Mucosa of rectum (tissue), 2 donors: ENCODE data around the gene PTPN21.
"Not testable (repeated sequence)": the region's sequence is repeated elsewhere in the genome, so short reads cannot be mapped to it uniquely, and the experiment has no call there.

Experiments used
- H3K27ac ChIP-seq, 2 donors: one replicate each; pipeline ENCODE4 v1.7.0; 2013; ENCODE audit warnings: inconsistent platforms in 2 of 2, low read depth in 2 of 2, low read length in 2 of 2
- H3K27me3 ChIP-seq, 2 donors: one replicate each; pipeline ENCODE4 v1.7.0; 2013; ENCODE audit warnings: low read length in 2 of 2; ENCODE audit not compliant: control insufficient read depth in 2 of 2, insufficient read depth in 2 of 2
- H3K36me3 ChIP-seq, 2 donors: one replicate each; pipeline ENCODE4 v1.7.0; 2013; ENCODE audit warnings: low read length in 2 of 2; ENCODE audit not compliant: control insufficient read depth in 2 of 2, insufficient read depth in 2 of 2
- H3K4me1 ChIP-seq, 2 donors: one replicate each; pipeline ENCODE4 v1.7.0; 2013; ENCODE audit warnings: low read length in 2 of 2, mild to moderate bottlenecking in 1 of 2; ENCODE audit not compliant: control insufficient read depth in 2 of 2, insufficient read depth in 2 of 2
- H3K4me3 ChIP-seq, 2 donors: one replicate each; pipeline ENCODE4 v1.7.0; 2013; ENCODE audit warnings: low read length in 2 of 2
- H3K9ac ChIP-seq, 2 donors: one replicate each; pipeline ENCODE4 v1.7.0; 2013; ENCODE audit warnings: low read length in 2 of 2, low read depth in 1 of 2, mild to moderate bottlenecking in 1 of 2
- H3K9me3 ChIP-seq, 2 donors: one replicate each; pipeline ENCODE4 v1.7.0; 2013; ENCODE audit warnings: low read length in 2 of 2; ENCODE audit not compliant: control insufficient read depth in 2 of 2
- donor health status: healthy.
- donor health status: Normal muscosa, but diverticular disease.

PTPN21 gene

GRCh38 chr14:88541324-88541723, 13.5 kb downstream of the PTPN21 start:
- Histone ChIP-seq H3K27me3 (no peaks in the 10 kb centered on the region), H3K4me3 (no peak overlapping the region), H3K36me3 (peaks cover 3 to 5% of the 10 kb centered on the region in 2 donors), H3K9me3 (no peaks in the 10 kb centered on the region), H3K27ac (peak overlapping the region in 1 of 2 donors; percentile 11), H3K4me1 (peaks cover 14 to 31% of the 10 kb centered on the region in 2 donors), H3K9ac (no peak overlapping the region)

GRCh38 chr14:88535813-88536212, 19.0 kb downstream of the PTPN21 start:
- Histone ChIP-seq H3K9me3 (no peaks in the 10 kb centered on the region), H3K27ac (peak overlapping the region; percentile 81 to 87), H3K4me1 (peaks cover 25 to 33% of the 10 kb centered on the region in 2 donors), H3K9ac (no peak overlapping the region), H3K4me3 (no peak overlapping the region), H3K27me3 (no peaks in the 10 kb centered on the region), H3K36me3 (no peaks in the 10 kb centered on the region)

GRCh38 chr14:88535149-88535548, 19.7 kb downstream of the PTPN21 start:
- Histone ChIP-seq H3K4me1 (peaks cover 25 to 33% of the 10 kb centered on the region in 2 donors), H3K9me3 (no peaks in the 10 kb centered on the region), H3K9ac (no peak overlapping the region), H3K27me3 (no peaks in the 10 kb centered on the region), H3K27ac (peak overlapping the region; percentile 81 to 87), H3K4me3 (no peak overlapping the region), H3K36me3 (peaks cover 0 to 1% of the 10 kb centered on the region in 2 donors)

GRCh38 chr14:88533064-88533602, 21.7 kb downstream of the PTPN21 start:
- Histone ChIP-seq H3K9ac (no peak overlapping the region), H3K36me3 (peaks cover 0 to 2% of the 10 kb centered on the region in 2 donors), H3K9me3 (no peaks in the 10 kb centered on the region), H3K4me3 (no peak overlapping the region), H3K27ac (no peak overlapping the region), H3K4me1 (peaks cover 20 to 26% of the 10 kb centered on the region in 2 donors), H3K27me3 (no peaks in the 10 kb centered on the region)

- H3K36me3 ChIP-seq, H3K9me3 ChIP-seq, H3K27me3 ChIP-seq, H3K27ac ChIP-seq, H3K4me3 ChIP-seq, H3K9ac ChIP-seq, H3K4me1 ChIP-seq: not testable (repeated sequence)
Observed at GRCh38 chr14:88529889-88530288, 24.9 kb downstream of the PTPN21 start.

GRCh38 chr14:88522393-88522792, 32.4 kb downstream of the PTPN21 start:
- no peak overlapping the region for H3K4me3 ChIP-seq
- no peak overlapping the region for H3K9ac ChIP-seq
- H3K4me1 ChIP-seq, result peaks cover 5 to 13% of the 10 kb centered on the region in 2 donors
- H3K27me3 ChIP-seq, result no peaks in the 10 kb centered on the region
- H3K9me3 ChIP-seq, result no peaks in the 10 kb centered on the region
- H3K36me3 ChIP-seq, result no peaks in the 10 kb centered on the region
- no peak overlapping the region for H3K27ac ChIP-seq

GRCh38 chr14:88521818-88522217, 33.0 kb downstream of the PTPN21 start:
- H3K4me1 ChIP-seq, result peaks cover 5 to 16% of the 10 kb centered on the region in 2 donors
- no peak overlapping the region for H3K9ac ChIP-seq
- H3K27ac ChIP-seq, result no peak overlapping the region
- H3K4me3 ChIP-seq, result no peak overlapping the region
- H3K36me3 ChIP-seq, result no peaks in the 10 kb centered on the region
- H3K9me3 ChIP-seq, result no peaks in the 10 kb centered on the region
- H3K27me3 ChIP-seq, result no peaks in the 10 kb centered on the region

- H3K4me1 ChIP-seq, result peaks cover 9 to 33% of the 10 kb centered on the region in 2 donors
Observed at GRCh38 chr14:88519907-88520306, 34.9 kb downstream of the PTPN21 start.

GRCh38 chr14:88518592-88519512, 36.0 kb downstream of the PTPN21 start:
- no peaks in the 10 kb centered on the region for H3K27me3 ChIP-seq
- H3K9me3 ChIP-seq, result no peaks in the 10 kb centered on the region

More at GRCh38 chr14:88519907-88520306, 34.9 kb downstream of the PTPN21 start:
- Histone ChIP-seq H3K9me3 (no peaks in the 10 kb centered on the region), H3K4me3 (no peak overlapping the region), H3K36me3 (peaks cover 2 to 3% of the 10 kb centered on the region in 2 donors), H3K9ac (no peak overlapping the region), H3K27ac (peak overlapping the region in 1 of 2 donors; percentile 42), H3K27me3 (no peaks in the 10 kb centered on the region)

GRCh38 chr14:88516861-88517357, 37.9 kb downstream of the PTPN21 start:
- Histone ChIP-seq H3K9me3 (no peaks in the 10 kb centered on the region), H3K27ac (peak overlapping the region; percentile 52 to 74), H3K9ac (peak overlapping the region; percentile 8 to 53), H3K36me3 (peaks cover 5 to 6% of the 10 kb centered on the region in 2 donors), H3K4me1 (peaks cover 10 to 33% of the 10 kb centered on the region in 2 donors), H3K27me3 (no peaks in the 10 kb centered on the region), H3K4me3 (peak overlapping the region; percentile 50 to 62)

More at GRCh38 chr14:88518592-88519512, 36.0 kb downstream of the PTPN21 start:
- Histone ChIP-seq H3K4me3 (no peak overlapping the region), H3K4me1 (peaks cover 10 to 33% of the 10 kb centered on the region in 2 donors), H3K36me3 (peaks cover 4 to 5% of the 10 kb centered on the region in 2 donors), H3K27ac (no peak overlapping the region), H3K9ac (no peak overlapping the region)
